ENCODE data around the gene URB2.

The URB2 gene

GRCh38 chr1:229650045-229650444, 24.0 kb downstream of the URB2 start:
- DNase-seq = no peak

GRCh38 chr1:229651546-229651945, 25.5 kb downstream of the URB2 start:
- no peak for DNase-seq

- DNase-seq = no peak
Measured at GRCh38 chr1:229653420-229653819, 27.4 kb downstream of the URB2 start.

GRCh38 chr1:229655781-229656180, 29.7 kb downstream of the URB2 start:
- no peak for DNase-seq

- no peak for DNase-seq
Measured at GRCh38 chr1:229657993-229658755, 32.1 kb downstream of the URB2 start.

- DNase-seq = peak; percentile 75
Measured at GRCh38 chr1:229661022-229661877, 35.2 kb downstream of the URB2 start.

- DNase-seq = no peak
Measured at GRCh38 chr1:229661897-229662296, 35.9 kb downstream of the URB2 start.

- peak; percentile 3 for DNase-seq
Measured at GRCh38 chr1:229664133-229664689, 38.2 kb downstream of the URB2 start.

GRCh38 chr1:229665912-229666558, 40.0 kb downstream of the URB2 start:
- DNase-seq = no peak

GRCh38 chr1:229666585-229666984, 40.5 kb downstream of the URB2 start:
- peak; percentile 36 for DNase-seq

- DNase-seq = no peak
Measured at GRCh38 chr1:229669333-229669732, 43.3 kb downstream of the URB2 start.

GRCh38 chr1:229671310-229671709, 45.3 kb downstream of the URB2 start:
- no peak for DNase-seq

- DNase-seq = no peak
Measured at GRCh38 chr1:229672246-229672645, 46.2 kb downstream of the URB2 start.

GRCh38 chr1:229674042-229674441, 48.0 kb downstream of the URB2 start:
- DNase-seq = no peak

GRCh38 chr1:229675396-229675795, 49.3 kb downstream of the URB2 start:
- DNase-seq = no peak

GRCh38 chr1:229685149-229685548, 59.1 kb downstream of the URB2 start:
- no peak for DNase-seq

GRCh38 chr1:229689273-229689672, 63.2 kb downstream of the URB2 start:
- DNase-seq = no peak

- DNase-seq = no peak
Measured at GRCh38 chr1:229689904-229690303, 63.9 kb downstream of the URB2 start.

- DNase-seq = no peak
Measured at GRCh38 chr1:229690662-229691061, 64.6 kb downstream of the URB2 start.

GRCh38 chr1:229691362-229691761, 65.3 kb downstream of the URB2 start:
- no peak for DNase-seq

GRCh38 chr1:229693129-229693900, 67.3 kb downstream of the URB2 start:
- DNase-seq = no peak

- DNase-seq = no peak
Measured at GRCh38 chr1:229694053-229694693, 68.1 kb downstream of the URB2 start.
